HG03442 (cell line): Measurements from ENCODE around the gene RSRP1.
"Not testable (repeated sequence)": the region's sequence is repeated elsewhere in the genome, so short reads cannot be mapped to it uniquely, and the experiment has no call there.

Experiments
- ATAC-seq: cut with Tn5 transposase; IDR thresholded peaks from one replicate; pipeline ENCODE4 v1.9.1; 2021; ENCODE audit warnings: mild to moderate bottlenecking, moderate library complexity; ENCODE audit not compliant: unreplicated experiment

The RSRP1 gene, protein sequence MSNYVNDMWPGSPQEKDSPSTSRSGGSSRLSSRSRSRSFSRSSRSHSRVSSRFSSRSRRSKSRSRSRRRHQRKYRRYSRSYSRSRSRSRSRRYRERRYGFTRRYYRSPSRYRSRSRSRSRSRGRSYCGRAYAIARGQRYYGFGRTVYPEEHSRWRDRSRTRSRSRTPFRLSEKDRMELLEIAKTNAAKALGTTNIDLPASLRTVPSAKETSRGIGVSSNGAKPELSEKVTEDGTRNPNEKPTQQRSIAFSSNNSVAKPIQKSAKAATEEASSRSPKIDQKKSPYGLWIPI

DNA sequence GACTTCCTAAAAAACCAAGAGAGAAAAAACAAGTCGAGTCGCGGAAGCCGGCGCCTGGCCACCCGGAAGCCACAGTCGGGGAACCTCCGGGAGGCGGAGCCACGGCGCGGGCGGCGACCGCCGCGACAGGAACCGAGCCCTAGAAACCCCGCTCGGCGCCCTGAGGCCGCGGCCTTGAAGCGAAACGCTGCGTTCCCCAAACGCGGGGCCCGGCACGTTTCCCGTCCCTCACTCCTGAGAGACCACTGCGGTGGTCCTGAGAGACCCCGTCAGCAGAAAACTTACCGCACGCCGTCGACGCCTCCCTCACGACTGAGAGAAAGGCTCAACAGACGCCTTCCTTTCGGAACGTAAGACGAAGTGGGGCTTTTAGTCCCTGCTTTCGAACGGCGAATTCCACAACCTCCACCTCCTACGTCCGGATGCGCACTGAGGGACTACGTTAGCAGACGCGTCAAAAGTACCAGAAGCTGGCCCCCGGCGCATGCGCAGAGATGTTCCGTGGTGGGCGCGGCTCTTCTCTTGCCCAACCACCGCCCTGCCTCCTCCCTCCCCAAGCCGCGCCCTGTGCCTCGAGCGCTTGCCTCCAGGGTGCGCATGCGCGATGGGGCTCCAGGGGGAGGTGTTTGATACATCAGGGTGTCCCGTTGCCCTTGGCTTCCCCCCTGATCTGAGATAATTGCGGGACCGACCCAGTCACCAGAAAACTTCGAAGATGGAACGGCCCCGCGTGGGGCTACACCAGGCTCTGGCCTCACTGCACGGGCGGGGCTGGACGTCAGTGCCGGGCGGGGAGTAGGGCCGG, at the start of gene RSRP1:
RSRP1 (minus strand) TSS at position 431 of the 805 bp plus-strand sequence. CDS start 491 bp downstream, outside the sequence.
- peak; percentile 69 for ATAC-seq

DNA sequence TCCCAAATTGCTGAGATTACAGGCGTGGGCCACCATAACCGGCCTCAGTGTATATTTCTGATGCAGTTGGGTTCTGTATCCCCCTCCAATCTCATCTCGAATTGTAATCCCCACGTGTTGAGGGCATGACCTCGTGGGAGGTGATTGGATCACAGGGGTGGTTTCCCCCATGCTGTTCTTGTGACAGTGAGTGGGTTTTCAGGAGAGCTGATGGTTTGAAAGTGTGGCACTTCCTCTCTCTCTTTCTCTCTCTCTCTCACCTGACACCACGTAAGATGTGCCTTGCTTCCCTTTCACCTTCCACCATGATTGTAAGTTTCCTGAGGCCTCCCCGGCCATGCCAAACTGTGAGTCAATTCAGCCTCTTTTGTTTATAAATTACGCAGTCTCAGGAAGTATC, 49.2 kb upstream of the RSRP1 start:
- ATAC-seq: not testable (repeated sequence)

DNA sequence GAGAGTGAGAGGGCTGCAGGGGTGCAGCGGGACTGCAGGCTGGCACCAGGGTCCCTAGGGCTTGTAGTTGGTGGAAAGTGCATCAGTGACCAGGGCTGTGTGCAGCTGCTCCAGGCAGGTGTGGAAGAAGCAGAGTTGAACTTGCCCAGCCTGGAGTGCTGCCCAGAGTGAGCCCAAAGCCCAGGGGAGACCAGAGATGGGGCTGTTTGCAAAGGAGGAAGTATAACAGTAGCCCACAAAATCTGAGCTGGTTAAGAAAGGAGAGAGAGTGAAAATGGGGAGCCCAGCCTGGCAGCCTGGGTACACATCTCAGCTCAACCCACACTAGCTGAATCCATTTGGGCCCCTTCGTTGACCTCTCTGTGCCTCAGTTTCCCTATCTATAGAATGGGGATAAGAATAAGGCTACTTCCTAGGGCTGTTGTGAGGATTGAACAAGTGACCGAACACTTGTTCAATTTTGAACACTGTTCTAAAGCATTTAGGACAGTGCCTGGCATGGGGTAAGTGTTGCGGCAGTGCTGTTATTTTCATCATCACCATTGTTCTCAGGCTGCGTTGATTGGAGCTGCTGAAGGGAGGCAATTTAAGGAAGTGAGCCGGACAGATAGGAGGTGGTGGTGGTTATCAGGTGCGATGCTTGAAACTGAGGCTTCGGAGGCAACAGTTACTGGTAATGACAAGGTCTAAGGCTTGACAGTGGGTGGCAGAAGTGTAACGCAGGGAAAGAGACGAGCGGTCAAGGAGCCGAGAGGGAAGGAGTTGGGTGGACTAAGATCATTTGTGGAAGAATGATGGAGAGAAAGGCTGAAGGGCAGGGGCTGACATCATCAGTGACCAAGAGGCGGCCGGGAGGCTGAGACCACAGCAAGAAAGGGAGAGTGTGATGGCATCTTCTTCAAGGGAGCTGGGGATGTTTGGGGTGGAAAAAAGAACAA, 47.9 kb upstream of the RSRP1 start:
- ATAC-seq: not testable (repeated sequence)

DNA sequence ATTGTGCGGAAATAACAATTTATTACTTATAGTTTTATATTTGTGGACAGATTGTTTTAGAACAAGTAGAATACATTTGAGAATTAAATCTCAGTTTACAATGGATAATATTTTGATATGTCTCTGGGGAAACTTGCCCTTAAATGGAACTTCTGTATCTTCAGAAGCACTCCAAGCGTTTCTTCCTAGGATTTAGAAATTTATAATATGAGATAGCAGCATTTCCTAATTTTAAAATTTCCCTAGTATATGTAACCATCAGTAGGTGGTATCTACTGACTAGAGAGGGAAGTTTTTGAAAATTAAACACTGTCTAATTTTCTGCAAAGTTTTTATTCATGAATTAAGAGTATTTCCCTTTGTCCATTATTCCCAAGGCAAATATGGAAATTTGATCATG, 46.2 kb upstream of the RSRP1 start:
- not testable (repeated sequence) for ATAC-seq

DNA sequence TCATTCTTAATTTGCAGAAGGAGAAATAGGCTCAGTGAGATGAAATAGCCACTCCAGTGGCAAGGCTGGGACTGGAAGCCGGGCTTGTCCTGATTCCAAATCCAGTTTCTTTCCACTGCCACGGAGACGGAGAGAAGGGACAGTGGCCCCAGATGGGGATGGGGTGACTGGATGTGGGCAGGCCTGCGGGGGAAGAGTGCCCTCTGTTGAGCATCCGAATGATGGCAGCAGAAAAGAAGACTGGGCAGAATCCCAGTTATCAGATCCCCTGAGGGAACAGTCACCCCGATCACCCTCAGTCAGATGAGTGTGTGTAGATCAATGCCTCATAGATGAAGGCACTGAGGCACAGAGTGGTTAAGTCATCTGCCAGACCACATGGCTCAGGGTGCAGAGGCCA, 42.8 kb upstream of the RSRP1 start:
- not testable (repeated sequence) for ATAC-seq

DNA sequence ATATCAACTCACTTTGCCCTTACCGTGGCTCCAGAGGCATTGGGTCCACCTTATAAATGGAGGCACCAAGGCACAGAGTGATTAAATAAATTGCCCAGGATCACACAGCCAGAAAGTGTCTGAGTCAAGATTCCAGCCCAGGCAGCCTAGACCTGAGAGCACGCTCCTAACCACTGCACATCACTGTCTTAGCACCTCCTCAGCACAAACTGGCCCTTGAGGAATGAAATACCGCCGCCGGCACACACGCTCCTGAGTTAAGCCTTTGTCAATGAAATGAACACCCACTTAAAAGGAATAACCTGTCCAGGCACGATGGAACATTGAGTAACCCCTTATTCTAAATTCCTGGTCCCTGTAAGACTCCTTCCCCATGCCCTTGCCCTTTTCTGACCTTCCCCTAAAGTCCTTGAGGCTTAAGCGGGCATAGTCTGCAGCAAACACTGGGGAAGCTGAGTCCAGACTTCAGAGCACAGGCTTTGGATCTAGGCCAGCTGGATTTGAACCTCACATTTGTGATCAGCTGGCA, 41.4 kb upstream of the RSRP1 start:
- ATAC-seq: not testable (repeated sequence)

DNA sequence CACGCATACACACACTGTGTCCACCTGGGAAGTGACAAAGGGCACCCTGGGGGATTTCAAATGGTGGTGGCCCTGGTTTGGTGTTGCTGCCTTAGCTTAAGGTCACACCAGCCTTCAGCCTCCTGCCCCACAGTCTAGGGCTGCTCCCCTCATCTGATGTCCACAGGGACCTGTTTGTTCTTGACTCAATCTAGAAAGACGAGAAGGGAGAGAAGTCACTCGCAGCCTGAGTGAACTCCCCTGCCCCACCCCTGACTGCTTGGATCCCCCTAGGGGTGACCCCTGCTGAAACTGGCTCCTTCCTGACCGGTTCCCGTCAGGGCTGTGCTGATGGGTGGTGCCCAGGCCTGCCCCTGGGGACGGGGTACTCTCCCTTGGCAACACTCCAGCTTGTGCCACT, 39.9 kb upstream of the RSRP1 start:
- not testable (repeated sequence) for ATAC-seq

DNA sequence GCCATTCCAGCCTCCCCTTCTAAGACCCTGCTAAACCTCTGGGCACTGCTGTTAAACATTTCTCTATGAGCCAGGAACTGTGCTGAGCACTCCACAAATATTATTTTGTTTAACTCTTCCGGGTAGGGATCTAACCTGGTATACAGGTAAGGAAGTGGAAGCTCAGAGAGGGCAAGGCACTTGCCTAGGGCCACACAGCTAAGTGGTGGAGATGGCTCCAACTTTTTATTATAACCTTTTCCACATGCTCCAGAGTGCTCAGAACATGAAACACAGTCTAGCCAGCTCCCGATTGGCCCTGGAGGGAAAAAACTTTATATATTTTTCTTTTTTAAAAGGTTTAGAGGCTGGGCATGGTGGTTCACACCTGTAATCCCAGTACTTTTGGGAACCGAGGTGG, 38.6 kb upstream of the RSRP1 start:
- ATAC-seq: not testable (repeated sequence)

DNA sequence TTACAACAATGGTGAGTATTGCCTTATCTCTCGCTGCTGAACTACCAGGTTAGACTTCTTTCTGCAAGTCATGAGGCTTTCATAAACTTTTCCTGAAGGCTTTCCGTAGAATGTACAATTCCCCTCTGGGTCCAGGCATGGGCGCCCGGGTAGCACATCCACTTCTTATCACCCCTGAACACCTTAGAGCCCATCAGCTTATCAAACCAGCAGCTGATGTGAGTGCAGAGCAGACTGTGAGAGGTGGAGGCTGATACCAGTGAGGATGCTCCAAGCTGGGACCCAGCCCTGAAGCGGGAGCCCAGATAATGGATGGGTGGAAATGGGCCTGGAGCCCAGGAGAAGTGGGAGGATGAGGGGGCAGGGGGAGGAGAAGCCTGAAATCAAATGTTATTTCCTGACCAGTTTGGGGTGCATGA, 32.4 kb upstream of the RSRP1 start:
- not testable (repeated sequence) for ATAC-seq

DNA sequence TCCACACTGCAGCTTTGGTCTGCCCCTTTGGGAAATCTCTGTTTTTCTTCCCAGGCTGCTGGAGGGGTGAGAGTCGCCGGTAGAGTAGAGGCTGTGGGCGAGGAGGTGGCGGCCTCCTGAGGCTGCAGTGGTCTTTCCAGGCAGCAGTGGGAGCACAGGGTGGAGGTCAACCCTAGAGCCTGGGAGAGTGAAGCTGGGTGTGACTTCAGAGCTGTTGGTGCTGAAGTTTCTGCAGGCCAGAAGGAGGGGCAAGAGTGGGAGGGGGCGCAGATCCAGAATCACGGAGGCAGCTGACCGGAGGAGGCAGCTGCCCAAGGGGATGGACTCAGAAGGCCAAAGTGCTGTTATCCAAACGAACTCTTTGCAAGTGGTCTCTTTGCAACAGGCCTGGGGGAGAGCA, 31.5 kb upstream of the RSRP1 start:
- ATAC-seq: not testable (repeated sequence)

DNA sequence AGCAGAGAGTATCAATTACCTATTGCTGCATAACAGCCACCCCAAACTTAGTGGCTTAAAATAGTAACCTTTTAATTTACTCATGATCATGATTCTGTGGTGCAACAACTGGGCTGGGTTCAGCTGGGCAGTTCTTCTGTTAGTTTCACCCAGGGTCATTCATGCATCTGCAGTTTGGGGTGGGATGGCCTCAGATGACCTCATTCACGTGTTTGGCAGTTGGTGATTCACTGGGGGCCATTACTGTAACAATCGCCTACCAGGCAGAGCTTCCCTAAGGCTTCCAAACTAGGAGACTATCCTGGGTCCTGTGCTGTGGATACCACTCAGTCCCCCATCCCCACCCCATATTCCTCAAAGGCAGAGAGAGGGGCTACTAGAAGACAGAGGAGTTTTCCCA, 31.1 kb upstream of the RSRP1 start:
- ATAC-seq: not testable (repeated sequence)

DNA sequence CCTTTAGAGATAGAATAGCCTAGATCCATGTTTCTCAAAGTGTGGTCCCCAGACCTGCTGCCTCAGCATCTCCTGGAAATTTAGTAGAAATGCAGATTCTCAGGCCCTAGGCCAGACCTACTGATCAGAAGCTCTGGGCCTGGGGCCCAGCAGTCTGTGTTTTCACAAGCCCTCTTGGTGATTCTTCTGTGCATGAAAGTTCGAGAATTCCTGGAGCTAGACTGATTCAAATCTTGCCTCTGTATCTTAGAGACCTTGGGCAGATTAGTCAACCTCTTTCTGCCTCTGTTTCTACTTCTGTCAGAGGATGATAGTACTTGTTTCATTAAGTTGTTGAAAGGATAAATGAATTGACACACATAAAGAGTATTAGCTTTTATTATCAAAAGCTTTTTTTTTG, 30.0 kb upstream of the RSRP1 start:
- ATAC-seq: not testable (repeated sequence)

DNA sequence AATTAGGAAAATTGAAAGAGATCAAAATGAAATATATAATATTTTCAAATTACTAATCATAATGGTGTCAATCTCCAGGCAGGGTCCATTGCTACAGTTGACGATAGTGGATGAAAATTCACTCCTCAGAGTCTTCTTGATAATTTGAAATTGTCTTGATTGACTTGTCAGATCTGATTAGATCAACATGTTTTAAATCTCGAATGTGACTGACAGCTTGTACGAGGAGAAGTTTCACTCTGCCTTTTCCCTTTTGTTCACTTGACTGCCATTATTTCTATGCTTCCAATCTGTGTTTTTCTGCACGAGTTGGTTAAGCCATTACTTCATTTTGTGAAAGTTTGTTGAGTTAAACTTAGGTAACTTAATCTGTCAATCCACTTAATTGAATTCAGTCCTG, 28.4 kb upstream of the RSRP1 start:
- ATAC-seq: not testable (repeated sequence)

DNA sequence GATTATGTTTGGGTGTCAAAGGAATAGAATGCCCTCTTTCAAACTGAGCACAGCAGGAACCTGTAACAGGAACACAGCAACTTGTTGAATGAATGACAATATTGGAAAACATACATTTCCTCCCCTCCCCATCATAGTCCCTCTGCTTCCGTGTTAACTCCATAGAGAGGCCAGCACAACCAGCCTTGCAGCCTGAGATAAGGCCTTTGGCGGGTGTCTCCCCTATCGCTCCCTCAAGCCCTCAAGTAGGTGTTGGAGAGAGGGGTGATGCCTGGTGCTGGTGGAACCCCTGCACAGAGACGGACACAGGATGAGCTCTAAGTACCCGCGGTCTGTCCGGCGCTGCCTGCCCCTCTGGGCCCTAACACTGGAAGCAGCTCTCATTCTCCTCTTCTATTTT, 25.0 kb upstream of the RSRP1 start, which contains the start of gene RHD:
RHD (plus strand) TSS at position 272 of the 400 bp plus-strand sequence; CDS start at position 311, 39 bp downstream.
- ATAC-seq: not testable (repeated sequence)

DNA sequence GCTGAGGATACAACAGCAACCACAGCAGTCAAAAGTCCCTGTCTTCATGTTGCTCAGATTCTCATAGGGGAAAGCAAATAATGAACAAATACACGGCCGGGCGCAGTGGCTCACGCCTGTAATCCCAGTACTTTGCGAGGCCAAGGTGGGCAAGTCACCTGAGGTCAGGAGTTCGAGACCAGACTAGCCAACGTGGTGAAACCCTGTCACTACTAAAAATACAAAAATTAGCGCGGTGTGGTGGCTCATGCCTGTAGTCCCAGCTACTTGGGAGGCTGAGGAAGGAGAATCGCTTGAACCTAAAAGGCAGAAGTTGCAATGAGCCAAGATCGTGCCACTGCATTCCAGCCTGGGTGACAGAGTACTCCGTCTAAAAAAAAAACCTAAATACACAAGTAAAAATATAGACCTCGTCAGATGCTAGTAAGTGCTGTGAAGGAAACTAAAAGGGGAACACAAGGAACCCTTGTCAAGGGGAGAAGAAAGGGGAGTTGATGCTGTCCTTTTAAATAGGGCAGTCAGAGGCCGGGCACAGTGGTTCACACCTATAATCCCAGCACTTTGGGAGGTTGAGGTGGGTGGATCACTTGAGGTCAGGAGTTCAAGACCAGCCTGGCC, 21.0 kb upstream of the RSRP1 start:
- ATAC-seq: not testable (repeated sequence)

DNA sequence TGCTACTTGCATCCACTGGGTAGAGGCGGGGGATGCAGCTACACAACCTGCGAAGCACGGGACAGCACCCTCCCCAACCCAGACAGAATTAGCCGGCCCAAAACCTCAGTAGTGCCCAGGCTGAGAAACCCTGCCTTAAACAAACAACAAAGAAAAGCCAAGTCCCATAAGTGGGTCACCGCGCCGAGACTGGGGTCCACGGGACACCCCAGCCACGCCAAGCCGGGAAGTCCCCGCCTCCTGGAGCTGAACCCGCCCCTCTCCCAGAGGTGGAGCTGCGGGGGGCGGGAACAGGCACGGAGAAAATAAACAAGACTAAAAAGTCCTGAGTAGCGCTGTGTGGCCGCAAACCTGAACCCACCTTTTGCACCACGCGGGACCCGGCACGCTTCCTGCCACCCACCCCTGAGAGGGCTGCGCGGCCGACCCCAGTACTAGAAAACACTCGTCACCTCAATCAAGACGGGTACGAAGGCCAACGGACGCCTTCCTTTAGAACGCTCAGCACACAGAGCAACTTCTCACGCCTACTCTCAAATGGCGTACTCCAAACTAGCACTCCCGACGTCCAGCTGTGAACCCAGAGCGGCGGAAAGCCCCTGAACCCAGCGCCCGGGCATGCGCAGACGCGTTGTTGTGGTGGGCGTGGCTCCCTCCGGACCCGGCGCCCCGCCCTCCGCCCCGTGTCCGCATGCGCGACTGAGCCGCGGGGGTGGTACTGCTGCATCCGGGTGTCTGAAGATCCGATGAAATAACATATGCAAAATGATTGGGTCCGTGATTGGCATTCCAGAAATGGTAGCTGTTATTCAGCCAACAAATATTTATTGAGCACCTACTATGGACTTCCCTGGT, 20.3 kb upstream of the RSRP1 start:
- ATAC-seq: peak; percentile 74

DNA sequence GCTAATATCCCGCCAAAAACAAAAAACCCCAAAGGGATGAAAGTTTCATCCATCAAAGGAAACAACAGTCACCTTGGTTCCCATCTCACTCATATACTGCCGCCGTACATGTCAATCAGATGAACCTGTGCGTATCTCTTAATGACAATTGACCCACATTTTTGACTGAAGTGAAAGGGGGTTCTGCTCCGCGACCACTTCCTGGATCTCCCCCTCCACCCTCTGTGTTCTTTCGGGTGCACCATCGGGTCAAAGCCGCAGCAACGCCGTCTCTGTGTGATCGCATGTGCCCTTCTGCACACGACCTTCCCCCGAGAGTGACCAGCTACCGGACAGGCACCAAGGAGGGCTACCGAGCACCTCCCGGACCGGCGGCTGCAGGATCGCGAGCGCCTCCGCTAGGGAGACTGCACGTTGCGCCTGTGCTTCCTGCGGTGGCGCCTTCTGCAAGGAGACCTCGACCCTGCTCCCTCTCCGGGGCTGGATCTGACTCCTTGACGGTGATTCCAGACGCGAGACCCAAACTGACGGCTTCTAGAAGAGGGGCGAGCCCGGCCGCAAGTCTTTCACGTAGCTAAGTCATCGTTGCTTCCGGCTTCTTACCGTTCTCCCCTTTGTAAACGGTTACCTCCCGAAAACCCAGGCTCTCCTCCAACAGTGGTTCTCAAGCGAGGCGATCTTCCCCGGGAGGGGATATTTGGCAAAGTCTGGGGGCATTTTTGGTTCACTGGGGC, 19.5 kb upstream of the RSRP1 start:
- peak; percentile 14 for ATAC-seq

DNA sequence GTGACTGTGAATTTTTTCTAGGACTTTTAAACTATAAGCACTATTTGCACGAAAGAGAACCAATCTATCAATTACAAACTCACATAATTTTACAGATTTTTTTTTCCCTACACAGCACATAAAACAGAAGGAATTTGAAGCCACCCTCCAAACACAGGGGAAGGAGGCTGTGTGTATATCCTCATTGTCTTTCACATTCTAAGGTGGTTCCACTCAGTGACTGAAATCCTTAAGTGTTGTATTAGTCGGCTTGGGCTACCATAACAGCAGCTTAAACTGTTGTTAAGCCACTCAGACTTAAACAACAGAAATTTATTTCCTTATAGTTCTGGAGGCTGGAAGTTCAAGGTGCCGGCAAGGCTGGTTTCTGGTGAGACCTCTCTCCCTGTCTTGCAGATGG, 13.1 kb upstream of the RSRP1 start:
- ATAC-seq: not testable (repeated sequence)
